ENCODE measurements around the gene ARRDC3.

Gene ARRDC3

GRCh38 chr5:91383027-91383955, at the start of gene ARRDC3:
TSS of gene ARRDC3 (minus strand) at chr5:91383317. CDS start at chr5:91383092, 225 bp downstream.
- H3K4me2 ChIP-seq: peak within 1 kb of the TSS; percentile 75 to 96 (median 88)
- peaks cover 0 to 5% (median 0%) of the 10 kb centered on the region in 11 experiments; a peak in 3 of 22 replicates for H3K36me3 ChIP-seq
- H3K9ac ChIP-seq: peak within 1 kb of the TSS; percentile 91 to 100 (median 97)
- H3K4me3 ChIP-seq: peak within 1 kb of the TSS; percentile 71 to 85 (median 76)
- peaks cover 0 to 6% (median 0%) of the 10 kb centered on the region in 11 experiments; a peak in 3 of 22 replicates for H4K20me1 ChIP-seq
- no peaks in the 10 kb centered on the region for H3K9me3 ChIP-seq (replicated peaks in 1 of 11)
- H3K4me1 ChIP-seq: peaks cover 11 to 20% (median 14%) of the 10 kb centered on the region in 10 experiments; a peak in 19 of 20 replicates
- TF ChIP-seq Cebpa-rat (IDR thresholded peaks at IDR 0.05): no peak
- H3K27ac ChIP-seq: peak within 1 kb of the TSS; percentile 94 to 100 (median 98)
- no peaks in the 10 kb centered on the region for H3K27me3 ChIP-seq

- Histone ChIP-seq H3K4me2 (no peak overlapping the region), H4K20me1 (no peaks in the 10 kb centered on the region), H3K36me3 (peaks cover 0 to 4% (median 0%) of the 10 kb centered on the region in 11 experiments; a peak in 1 of 22 replicates), H3K27ac (no peak overlapping the region), H3K9me3 (replicated peaks in 1 of 11) (peaks cover 0 to 32% (median 14%) of the 10 kb centered on the region in 11 experiments; a peak in 18 of 22 replicates), H3K9ac (no peak overlapping the region), H3K27me3 (no peaks in the 10 kb centered on the region), H3K4me3 (no peak overlapping the region), H3K4me1 (peaks cover 0 to 11% (median 3%) of the 10 kb centered on the region in 10 experiments; a peak in 3 of 20 replicates)
- no peak for TF ChIP-seq Cebpa-rat (IDR thresholded peaks at IDR 0.05)
These were observed 47.8 kb upstream of the ARRDC3 start for GRCh38 chr5:91430949-91431348.

GRCh38 chr5:91424638-91425436, 41.7 kb upstream of the ARRDC3 start:
- TF ChIP-seq Cebpa-rat (IDR thresholded peaks at IDR 0.05): no peak
- Histone ChIP-seq H3K9ac (no peak overlapping the region), H3K4me1 (peaks cover 0 to 13% (median 9%) of the 10 kb centered on the region in 10 experiments; a peak in 12 of 20 replicates), H3K27me3 (no peaks in the 10 kb centered on the region), H3K4me3 (no peak overlapping the region), H3K9me3 (replicated peaks in 1 of 11) (peaks cover 0 to 26% (median 14%) of the 10 kb centered on the region in 11 experiments; a peak in 18 of 22 replicates), H3K4me2 (no peak overlapping the region), H4K20me1 (no peaks in the 10 kb centered on the region), H3K27ac (no peak overlapping the region), H3K36me3 (peaks cover 0 to 4% (median 0%) of the 10 kb centered on the region in 11 experiments; a peak in 1 of 22 replicates)

GRCh38 chr5:91423871-91424270, 40.8 kb upstream of the ARRDC3 start:
- no peak overlapping the region for H3K4me2 ChIP-seq
- no peak overlapping the region for H3K9ac ChIP-seq
- H3K4me1 ChIP-seq: peaks cover 0 to 13% (median 9%) of the 10 kb centered on the region in 10 experiments; a peak in 12 of 20 replicates
- TF ChIP-seq Cebpa-rat (IDR thresholded peaks at IDR 0.05): no peak
- peaks cover 0 to 4% (median 0%) of the 10 kb centered on the region in 11 experiments; a peak in 1 of 22 replicates for H3K36me3 ChIP-seq
- no peaks in the 10 kb centered on the region for H4K20me1 ChIP-seq
- no peak overlapping the region for H3K4me3 ChIP-seq
- peaks cover 0 to 17% (median 5%) of the 10 kb centered on the region in 11 experiments; a peak in 17 of 22 replicates for H3K9me3 ChIP-seq (replicated peaks in 1 of 11)
- H3K27ac ChIP-seq: no peak overlapping the region
- no peaks in the 10 kb centered on the region for H3K27me3 ChIP-seq

- Histone ChIP-seq H3K9me3 (replicated peaks in 1 of 11) (no peaks in the 10 kb centered on the region), H3K9ac (no peak overlapping the region), H3K36me3 (no peaks in the 10 kb centered on the region), H3K4me3 (no peak overlapping the region), H3K4me2 (peak overlapping the region in 3 of 11 experiments; percentile 1 to 8 (median 7); a peak in 2 of 22 replicates), H3K27ac (no peak overlapping the region), H3K27me3 (no peaks in the 10 kb centered on the region), H4K20me1 (no peaks in the 10 kb centered on the region), H3K4me1 (peaks cover 0 to 13% (median 9%) of the 10 kb centered on the region in 10 experiments; a peak in 12 of 20 replicates)
- no peak for TF ChIP-seq Cebpa-rat (IDR thresholded peaks at IDR 0.05)
These were observed 37.8 kb upstream of the ARRDC3 start for GRCh38 chr5:91420879-91421278.

- Histone ChIP-seq H3K9me3 (replicated peaks in 1 of 11) (no peaks in the 10 kb centered on the region), H3K4me1 (peaks cover 0 to 13% (median 9%) of the 10 kb centered on the region in 10 experiments; a peak in 12 of 20 replicates), H3K36me3 (no peaks in the 10 kb centered on the region), H3K27ac (no peak overlapping the region), H3K27me3 (no peaks in the 10 kb centered on the region), H3K4me2 (no peak overlapping the region), H3K4me3 (no peak overlapping the region), H4K20me1 (no peaks in the 10 kb centered on the region), H3K9ac (no peak overlapping the region)
- TF ChIP-seq Cebpa-rat (IDR thresholded peaks at IDR 0.05): no peak
These were observed 36.7 kb upstream of the ARRDC3 start for GRCh38 chr5:91419571-91420537.

- no peak overlapping the region for H3K27ac ChIP-seq
- no peak overlapping the region for H3K4me3 ChIP-seq
- H3K9me3 ChIP-seq (replicated peaks in 1 of 11): no peaks in the 10 kb centered on the region
- no peaks in the 10 kb centered on the region for H3K27me3 ChIP-seq
- H3K36me3 ChIP-seq: no peaks in the 10 kb centered on the region
- H3K4me2 ChIP-seq: no peak overlapping the region
- no peak overlapping the region for H3K9ac ChIP-seq
- no peaks in the 10 kb centered on the region for H4K20me1 ChIP-seq
- TF ChIP-seq Cebpa-rat (IDR thresholded peaks at IDR 0.05): no peak
- H3K4me1 ChIP-seq: peaks cover 0 to 13% (median 9%) of the 10 kb centered on the region in 10 experiments; a peak in 12 of 20 replicates
These were observed 36.0 kb upstream of the ARRDC3 start for GRCh38 chr5:91419136-91419535.

- no peak for TF ChIP-seq Cebpa-rat (IDR thresholded peaks at IDR 0.05)
- Histone ChIP-seq H3K36me3 (no peaks in the 10 kb centered on the region), H3K27ac (no peak overlapping the region), H3K4me3 (no peak overlapping the region), H3K9me3 (replicated peaks in 1 of 11) (no peaks in the 10 kb centered on the region), H4K20me1 (no peaks in the 10 kb centered on the region), H3K27me3 (no peaks in the 10 kb centered on the region), H3K4me2 (no peak overlapping the region), H3K4me1 (peaks cover 0 to 13% (median 9%) of the 10 kb centered on the region in 10 experiments; a peak in 12 of 20 replicates), H3K9ac (no peak overlapping the region)
These were observed 35.0 kb upstream of the ARRDC3 start for GRCh38 chr5:91418158-91418557.

Measured in BLaER1 treated with 17β-estradiol and CSF1 and Interleukin-3, amounts not matched to agents 10 nM and 100 nM (cell line).